DMS79 (cell line): ENCODE data around the gene KIF27.
"Not testable (repeated sequence)": the region's sequence is repeated elsewhere in the genome, so short reads cannot be mapped to it uniquely, and the experiment has no call there.

Source experiments
- DNase-seq: peaks from one replicate; lab custom pipeline; 2025; lab: John Stamatoyannopoulos, UW

The KIF27 gene

DNA sequence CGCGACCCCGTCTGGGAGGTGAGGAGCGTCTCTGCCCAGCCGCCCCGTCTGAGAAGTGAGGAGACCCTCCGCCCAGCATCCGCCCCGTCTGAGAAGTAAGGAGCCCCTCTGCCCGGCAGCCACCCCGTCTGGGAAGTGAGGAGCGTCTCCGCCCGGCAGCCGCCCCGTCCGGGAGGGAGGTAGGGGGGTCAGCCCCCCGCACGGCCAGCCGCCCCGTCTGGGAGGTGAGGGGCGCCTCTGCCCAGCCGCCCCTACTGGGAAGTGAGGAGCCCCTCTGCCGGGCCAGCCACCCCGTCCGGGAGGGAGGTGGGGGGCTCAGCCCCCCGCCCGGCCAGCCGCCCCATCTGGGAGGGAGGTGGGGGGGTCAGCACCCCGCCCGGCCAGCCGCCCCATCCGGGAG, 117.3 kb downstream of the KIF27 start:
- not testable (repeated sequence) for DNase-seq

GRCh38 chr9:83800236-83801033, 120.8 kb downstream of the KIF27 start:
- DNase-seq = no peak

GRCh38 chr9:83794051-83794450, 127.2 kb downstream of the KIF27 start:
- no peak for DNase-seq

GRCh38 chr9:83792746-83793145, 128.5 kb downstream of the KIF27 start:
- DNase-seq = no peak
